OCI-LY1 (cell line): ENCODE results near the gene SLC24A4.

ENCODE experiments used
- H2AFZ ChIP-seq: fragments of 200-600 bp; sonication (generic), shearing (Covaris generic); 2 replicates; pipeline ENCODE4 v1.6.0; 2014; ENCODE audit warnings: antibody characterized with exemption, mild to moderate bottlenecking, low read length
- H3F3A ChIP-seq: fragments of 200-600 bp; sonication (generic), shearing (Covaris generic); 2 replicates; pipeline ENCODE4 v1.6.0; 2014; ENCODE audit warnings: mild to moderate bottlenecking, antibody characterized with exemption, low read length, moderate library complexity; ENCODE audit not compliant: insufficient read depth
- H3K27ac ChIP-seq: fragments of 200-600 bp; sonication (generic); 2 replicates; pipeline ENCODE4 v1.5.1; 2014; ENCODE audit warnings: low read length, mixed run types, mild to moderate bottlenecking, low read depth; ENCODE audit not compliant: poor library complexity, severe bottlenecking
- H3K27me3 ChIP-seq: fragments of 200-600 bp; sonication (generic); 2 replicates; pipeline ENCODE4 v1.6.0; 2014; ENCODE audit warnings: antibody characterized with exemption, mild to moderate bottlenecking, low read length, moderate library complexity; ENCODE audit not compliant: insufficient read depth
- H3K36me3 ChIP-seq: fragments of 200-600 bp; sonication (generic); 2 replicates; pipeline ENCODE4 v1.6.1; 2014; ENCODE audit warnings: mild to moderate bottlenecking, antibody characterized with exemption, low read length, moderate library complexity, mixed read lengths; ENCODE audit not compliant: insufficient read depth
- H3K4me1 ChIP-seq: fragments of 200-600 bp; sonication (generic); 2 replicates; pipeline ENCODE4 v1.5.1; 2014; ENCODE audit warnings: mild to moderate bottlenecking, low read length, moderate library complexity; ENCODE audit not compliant: insufficient read depth, severe bottlenecking
- H3K4me2 ChIP-seq: fragments of 200-600 bp; sonication (generic), shearing (Covaris generic); 2 replicates; pipeline ENCODE4 v1.6.1; 2014; ENCODE audit warnings: low read length
- H3K4me3 ChIP-seq: fragments of 200-600 bp; sonication (generic); 2 replicates; pipeline ENCODE4 v1.5.1; 2014; ENCODE audit warnings: low read length, low read depth, mild to moderate bottlenecking, mixed read lengths; ENCODE audit not compliant: poor library complexity, severe bottlenecking
- H3K79me2 ChIP-seq: fragments of 200-600 bp; shearing (Covaris generic); 2 replicates; pipeline ENCODE4 v1.6.1; 2016; ENCODE audit warnings: mixed run types, low read length, mixed read lengths; ENCODE audit not compliant: insufficient read depth
- H3K9ac ChIP-seq: fragments of 200-600 bp; sonication (generic), shearing (Covaris generic); 2 replicates; pipeline ENCODE4 v1.6.1; 2014; ENCODE audit warnings: mild to moderate bottlenecking, low read length, mixed read lengths
- H3K9me2 ChIP-seq: fragments of 200-600 bp; sonication (generic), shearing (Covaris generic); 2 replicates; pipeline ENCODE4 v1.6.1; 2014; ENCODE audit warnings: low read depth, mild to moderate bottlenecking, low read length, mixed read lengths
- H3K9me3 ChIP-seq: fragments of 200-600 bp; shearing (Covaris generic); 2 replicates; pipeline ENCODE4 v1.6.1; 2014; ENCODE audit warnings: low read length, mixed read lengths
- H4K20me1 ChIP-seq: fragments of 200-600 bp; sonication (generic), shearing (Covaris generic); 2 replicates; pipeline ENCODE4 v1.6.0; 2016; ENCODE audit warnings: mild to moderate bottlenecking, low read length; ENCODE audit not compliant: insufficient read depth
- CTCF ChIP-seq: fragments of 200-600 bp; sonication (generic), shearing (Covaris generic); IDR thresholded peaks from 2 replicates; pipeline ENCODE4 v1.5.1; 2017; ENCODE audit warnings: mild to moderate bottlenecking, antibody characterized with exemption, low read length, moderate library complexity, mixed read lengths
- EZH2 ChIP-seq: fragments of 200-600 bp; sonication (generic), shearing (Covaris generic); IDR thresholded peaks from 2 replicates; pipeline ENCODE4 v1.8.0; 2017; ENCODE audit warnings: borderline replicate concordance, mixed run types, mild to moderate bottlenecking, antibody characterized with exemption, low read length, moderate library complexity, mixed read lengths

SLC24A4 gene

GRCh38 chr14:92437729-92438285 is 114.8 kb downstream of the SLC24A4 start:
- Histone ChIP-seq H3K4me1 (no peaks in the 10 kb centered on the region), H3K9me2 (no peaks in the 10 kb centered on the region), H3F3A (no peaks in the 10 kb centered on the region), H3K4me3 (no peak overlapping the region), H3K9me3 (no peaks in the 10 kb centered on the region), H3K4me2 (no peak overlapping the region), H3K36me3 (no peaks in the 10 kb centered on the region), H3K79me2 (no peaks in the 10 kb centered on the region), H2AFZ (no peak overlapping the region), H4K20me1 (no peaks in the 10 kb centered on the region), H3K27me3 (no peaks in the 10 kb centered on the region), H3K9ac (no peak overlapping the region), H3K27ac (no peak overlapping the region)
- TF ChIP-seq EZH2 (no peak), CTCF (no peak)

GRCh38 chr14:92439537-92440344 is 116.8 kb downstream of the SLC24A4 start:
- Histone ChIP-seq H3K4me2 (no peak overlapping the region), H4K20me1 (no peaks in the 10 kb centered on the region), H3K9me3 (no peaks in the 10 kb centered on the region), H3K27me3 (no peaks in the 10 kb centered on the region; the same call in 1 of the 2 replicates), H3K36me3 (no peaks in the 10 kb centered on the region), H3K4me1 (no peaks in the 10 kb centered on the region), H3K4me3 (no peak overlapping the region), H3K79me2 (no peaks in the 10 kb centered on the region), H3K9ac (no peak overlapping the region), H3F3A (no peaks in the 10 kb centered on the region), H2AFZ (no peak overlapping the region), H3K9me2 (no peaks in the 10 kb centered on the region), H3K27ac (no peak overlapping the region)
- TF ChIP-seq EZH2 (no peak), CTCF (no peak)

- no peak for TF ChIP-seq CTCF
- TF ChIP-seq EZH2 = no peak
- H4K20me1 ChIP-seq = no peaks in the 10 kb centered on the region
- no peaks in the 10 kb centered on the region for H3F3A ChIP-seq
- H3K27ac ChIP-seq = no peak overlapping the region
- no peaks in the 10 kb centered on the region for H3K79me2 ChIP-seq
- H3K9me2 ChIP-seq = no peaks in the 10 kb centered on the region
- no peak overlapping the region for H3K9ac ChIP-seq
- no peaks in the 10 kb centered on the region; the same call in 1 of the 2 replicates for H3K27me3 ChIP-seq
- H3K4me3 ChIP-seq = no peak overlapping the region
- no peaks in the 10 kb centered on the region for H3K36me3 ChIP-seq
- no peaks in the 10 kb centered on the region for H3K9me3 ChIP-seq
- no peaks in the 10 kb centered on the region for H3K4me1 ChIP-seq
- no peak overlapping the region for H3K4me2 ChIP-seq
- no peak overlapping the region for H2AFZ ChIP-seq
Observed at GRCh38 chr14:92440345-92441003, 117.5 kb downstream of the SLC24A4 start.
